CD8-positive, alpha-beta memory T cell (primary cell): ENCODE results near the gene NPAS2. TPM values are rescaled to one million over a fixed set of nuclear protein-coding genes. Genes with fewer than 3 reads are reported as not detected.

ENCODE experiments used
- CTCF ChIA-PET: fragments of 350-600 bp; sonication (Branson Sonifier 250); formaldehyde crosslinking; loops from one replicate; lab custom pipeline; 2021; ENCODE audit warnings: antibody characterized with exemption; lab: Charles Lee
- POLR2A ChIA-PET: fragments of 350-600 bp; sonication (Branson Sonifier 250); formaldehyde crosslinking; loops from one replicate; lab custom pipeline; 2021; ENCODE audit warnings: antibody characterized with exemption; lab: Charles Lee
- DNase-seq, 5 donors: peaks; one replicate each; pipeline versions ENCODE4 v3.0.0 to v3.0.0-alpha.2; 2020 to 2022; ENCODE audit warnings: mixed read lengths in 1 of 5
- H3K27ac ChIP-seq: one replicate; pipeline ENCODE4 v1.7.0; 2013; ENCODE audit warnings: low read depth, mild to moderate bottlenecking, low read length, moderate library complexity
- H3K27me3 ChIP-seq: 2 replicates; pipeline ENCODE4 v1.7.0; 2013; ENCODE audit warnings: low read length, mild to moderate bottlenecking; ENCODE audit not compliant: insufficient read depth, poor library complexity, severe bottlenecking
- H3K36me3 ChIP-seq: 2 replicates; pipeline ENCODE4 v1.7.0; 2013; ENCODE audit warnings: mild to moderate bottlenecking, low read length, moderate library complexity; ENCODE audit not compliant: insufficient read depth
- H3K4me1 ChIP-seq: 2 replicates; pipeline ENCODE4 v1.7.0; 2013; ENCODE audit warnings: mild to moderate bottlenecking, low read length, moderate library complexity; ENCODE audit not compliant: insufficient read depth
- H3K4me3 ChIP-seq: 2 replicates; pipeline ENCODE4 v1.7.0; 2013; ENCODE audit warnings: mild to moderate bottlenecking, low read length
- H3K9me3 ChIP-seq: 2 replicates; pipeline ENCODE4 v1.7.0; 2013; ENCODE audit warnings: mild to moderate bottlenecking, low read length
- H3K27ac Mint-ChIP-seq, 8 donors: one replicate each; pipeline ENCODE4 v1.8.0; 2020 to 2021; ENCODE audit warnings: mixed read lengths in 8 of 8, mild to moderate bottlenecking in 6 of 8, inconsistent platforms in 3 of 8, moderate library complexity in 3 of 8
- H3K27me3 Mint-ChIP-seq, 2 donors: one replicate each; pipeline ENCODE4 v1.8.0; 2020 to 2021; ENCODE audit warnings: mixed read lengths in 2 of 2, mild to moderate bottlenecking in 1 of 2, moderate library complexity in 1 of 2
- H3K36me3 Mint-ChIP-seq, 3 donors: one replicate each; pipeline ENCODE4 v1.8.0; 2020 to 2021; ENCODE audit warnings: mixed read lengths in 3 of 3, inconsistent platforms in 1 of 3, mild to moderate bottlenecking in 1 of 3
- H3K4me1 Mint-ChIP-seq, 3 donors: one replicate each; pipeline ENCODE4 v1.8.0; 2020 to 2021; ENCODE audit warnings: mixed read lengths in 3 of 3, inconsistent platforms in 1 of 3, mild to moderate bottlenecking in 1 of 3
- H3K4me3 Mint-ChIP-seq, 7 donors: one replicate each; pipeline ENCODE4 v1.8.0; 2020 to 2021; ENCODE audit warnings: mixed read lengths in 7 of 7, mild to moderate bottlenecking in 6 of 7, moderate library complexity in 4 of 7, inconsistent platforms in 2 of 7
- H3K9me3 Mint-ChIP-seq, 5 donors: one replicate each; pipeline ENCODE4 v1.8.0; 2020 to 2022; ENCODE audit warnings: mixed read lengths in 5 of 5, mild to moderate bottlenecking in 3 of 5, moderate library complexity in 2 of 5, inconsistent platforms in 1 of 5
- polyA plus RNA-seq: library from polyadenylated mRNA; unstranded; fragments of 300-500 nt; fragmentation: Illumina TruSeq; gene quantifications from one replicate; pipeline ENCODE4 v1.2.3, GENCODE V29; 2021
- total RNA-seq, 2 experiments: library from RNA; stranded (reverse); gene quantifications; one replicate each; pipeline ENCODE4 v1.2.3, GENCODE V29; 2021

NPAS2 gene
- total and polyA plus RNA-seq, 3 experiments from 2014 or later, result 0.75 to 1.8 (median 1.1) TPM

- H3K9me3 Mint-ChIP-seq, result no peaks in the 10 kb centered on the region
- DNase-seq, result no peak
- no peak overlapping the region for H3K27ac ChIP-seq
- H3K4me1 Mint-ChIP-seq, result no peaks in the 10 kb centered on the region
- ChIA-PET POLR2A (no interaction called here), CTCF (no interaction called here)
- H3K27me3 Mint-ChIP-seq, result no peaks in the 10 kb centered on the region
- H3K36me3 ChIP-seq, result no peaks in the 10 kb centered on the region
- H3K4me3 Mint-ChIP-seq, result no peak overlapping the region
- no peaks in the 10 kb centered on the region for H3K9me3 ChIP-seq
- no peaks in the 10 kb centered on the region for H3K4me1 ChIP-seq
- H3K4me3 ChIP-seq, result no peak overlapping the region
- H3K27ac Mint-ChIP-seq, result peak overlapping the region in 2 of 8 donors; percentile 73 to 74
- H3K27me3 ChIP-seq, result no peaks in the 10 kb centered on the region
- H3K36me3 Mint-ChIP-seq, result peaks cover 0 to 33% (median 9%) of the 10 kb centered on the region in 3 donors
Measured at GRCh38 chr2:101018934-101019333, 199.0 kb downstream of the NPAS2 start.

DNA sequence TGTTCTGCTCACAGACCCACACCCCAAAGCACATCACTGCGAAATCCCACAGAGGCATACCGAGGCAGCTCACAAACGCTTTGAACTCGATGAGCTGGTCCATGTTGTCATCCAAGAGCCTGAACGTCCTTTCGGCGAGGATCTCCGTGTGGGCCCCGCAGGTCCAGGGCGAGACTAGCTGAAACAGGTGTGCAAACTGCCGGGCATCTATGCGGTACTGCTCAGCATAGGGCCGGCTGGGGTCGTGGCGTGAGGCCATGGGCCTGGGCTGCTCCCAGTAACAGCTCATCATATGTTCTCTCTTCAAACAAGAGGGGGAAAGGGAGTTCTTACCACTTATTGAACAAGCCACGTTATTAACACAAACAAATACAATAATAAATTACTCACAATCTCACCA lies 202.3 kb downstream of the NPAS2 start:
- H3K27me3 ChIP-seq, result no peaks in the 10 kb centered on the region
- Mint-ChIP-seq H3K4me1 (no peaks in the 10 kb centered on the region), H3K27ac (peak overlapping the region in 2 of 8 donors; percentile 35 to 50), H3K36me3 (peaks cover 0 to 25% (median 6%) of the 10 kb centered on the region in 3 donors), H3K9me3 (no peaks in the 10 kb centered on the region), H3K27me3 (no peaks in the 10 kb centered on the region), H3K4me3 (no peak overlapping the region)
- no peaks in the 10 kb centered on the region for H3K36me3 ChIP-seq
- no peaks in the 10 kb centered on the region for H3K4me1 ChIP-seq
- no peak for DNase-seq
- no peak overlapping the region for H3K27ac ChIP-seq
- no peak overlapping the region for H3K4me3 ChIP-seq
- no peaks in the 10 kb centered on the region for H3K9me3 ChIP-seq
- ChIA-PET CTCF (interaction anchor here (1.9 kb wide), 1 partner anchor 9 kb away, joined by 6 read pairs; no protein-coding TSS in a partner anchor), POLR2A (no interaction called here)

- H3K9me3 ChIP-seq, result no peaks in the 10 kb centered on the region
- ChIA-PET POLR2A (no interaction called here), CTCF (no interaction called here)
- Mint-ChIP-seq H3K27ac (peak overlapping the region in 1 of 8 donors; percentile 54), H3K4me1 (no peaks in the 10 kb centered on the region), H3K27me3 (no peaks in the 10 kb centered on the region), H3K36me3 (peaks cover 0 to 18% (median 6%) of the 10 kb centered on the region in 3 donors), H3K9me3 (no peaks in the 10 kb centered on the region), H3K4me3 (no peak overlapping the region)
- no peaks in the 10 kb centered on the region for H3K27me3 ChIP-seq
- no peaks in the 10 kb centered on the region for H3K36me3 ChIP-seq
- H3K27ac ChIP-seq, result no peak overlapping the region
- no peak overlapping the region for H3K4me3 ChIP-seq
- H3K4me1 ChIP-seq, result no peaks in the 10 kb centered on the region
- DNase-seq, result no peak
Measured at GRCh38 chr2:101023327-101024107, 203.6 kb downstream of the NPAS2 start.

DNA sequence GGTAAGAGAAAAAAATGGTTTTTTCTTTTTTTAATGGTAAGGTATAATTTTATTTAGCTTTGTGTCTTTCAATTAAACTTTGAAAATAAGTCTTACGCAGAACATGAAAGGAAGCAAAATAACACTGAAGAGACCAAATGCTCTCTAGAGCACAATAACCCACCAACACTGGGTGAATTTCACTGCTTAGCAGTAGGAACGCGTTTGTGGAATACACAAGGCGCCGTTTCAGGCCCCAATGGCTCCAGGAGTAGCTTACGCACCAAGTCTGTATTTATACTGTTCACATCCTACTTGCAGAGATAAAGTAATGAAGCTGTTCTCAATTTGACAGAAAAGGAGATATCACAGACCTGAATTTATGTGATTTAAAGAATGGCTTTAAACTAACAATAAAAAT lies 205.6 kb downstream of the NPAS2 start:
- Histone ChIP-seq H3K9me3 (no peaks in the 10 kb centered on the region), H3K4me1 (no peaks in the 10 kb centered on the region), H3K36me3 (no peaks in the 10 kb centered on the region), H3K27me3 (no peaks in the 10 kb centered on the region), H3K27ac (no peak overlapping the region), H3K4me3 (no peak overlapping the region)
- ChIA-PET CTCF (no interaction called here), POLR2A (no interaction called here)
- Mint-ChIP-seq H3K27me3 (peaks cover 0 to 5% of the 10 kb centered on the region in 2 donors), H3K4me1 (no peaks in the 10 kb centered on the region), H3K36me3 (peaks cover 0 to 8% (median 2%) of the 10 kb centered on the region in 3 donors), H3K4me3 (no peak overlapping the region), H3K27ac (no peak overlapping the region), H3K9me3 (no peaks in the 10 kb centered on the region)
- DNase-seq, result no peak

DNA sequence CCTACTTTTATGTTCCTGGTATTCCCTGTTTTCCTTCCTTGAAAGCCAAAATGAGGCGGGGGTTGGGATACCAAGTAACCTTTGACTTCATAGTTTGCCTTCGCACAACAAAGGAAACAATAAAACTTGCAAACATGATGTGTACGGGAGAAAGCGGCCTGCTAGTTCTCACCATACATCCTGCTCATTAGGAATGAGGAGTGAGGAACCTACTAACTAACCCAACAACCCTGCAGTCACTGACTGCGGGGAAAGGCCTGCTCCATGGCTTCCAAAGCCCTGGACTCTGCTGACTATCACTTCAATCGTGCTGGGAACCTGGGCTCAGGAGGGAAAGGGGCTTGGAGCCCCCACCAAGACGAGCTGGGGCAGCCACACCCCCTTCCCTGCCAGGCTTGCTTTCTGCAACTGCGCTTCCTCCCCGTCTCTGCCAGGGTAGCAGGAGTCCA lies 206.3 kb downstream of the NPAS2 start:
- DNase-seq, result no peak
- Mint-ChIP-seq H3K4me3 (no peak overlapping the region), H3K27me3 (peaks cover 5 to 9% of the 10 kb centered on the region in 2 donors), H3K36me3 (peaks cover 0 to 2% (median 0%) of the 10 kb centered on the region in 3 donors), H3K9me3 (no peaks in the 10 kb centered on the region), H3K4me1 (no peaks in the 10 kb centered on the region), H3K27ac (no peak overlapping the region)
- no peaks in the 10 kb centered on the region for H3K27me3 ChIP-seq
- H3K36me3 ChIP-seq, result no peaks in the 10 kb centered on the region
- H3K4me1 ChIP-seq, result no peaks in the 10 kb centered on the region
- H3K4me3 ChIP-seq, result no peak overlapping the region
- H3K9me3 ChIP-seq, result no peaks in the 10 kb centered on the region
- POLR2A ChIA-PET, result no interaction called here
- H3K27ac ChIP-seq, result no peak overlapping the region
- CTCF ChIA-PET, result interaction anchor here (1.3 kb wide), 1 partner anchor 9 kb away, joined by 4 read pairs; no protein-coding TSS in a partner anchor

DNA sequence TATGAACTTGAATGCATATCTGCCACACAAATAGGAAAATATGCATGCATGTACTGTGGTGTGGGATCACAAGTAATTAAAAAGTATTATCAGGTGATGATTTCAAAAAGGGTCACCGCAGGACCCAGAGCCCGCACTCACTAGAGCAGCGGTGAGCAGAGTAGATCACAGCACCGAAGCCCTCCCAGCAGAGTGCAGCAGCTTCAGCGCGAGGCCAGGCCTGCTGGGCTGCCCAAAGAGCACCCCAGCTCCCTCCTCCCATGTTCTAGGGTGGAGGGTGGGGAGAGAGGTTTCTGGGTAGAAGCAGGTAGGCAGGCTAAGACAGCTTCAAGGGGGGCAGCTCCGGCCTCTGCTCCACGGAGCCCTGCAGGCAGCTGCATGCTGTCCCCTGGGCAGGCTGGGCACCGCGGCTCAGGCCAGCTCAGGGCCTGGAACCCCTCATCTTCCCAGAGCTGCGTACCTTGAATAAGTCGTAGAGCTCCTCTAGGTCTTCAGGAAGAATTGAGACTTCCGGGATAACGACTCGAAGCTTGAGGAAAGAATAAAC lies 207.1 kb downstream of the NPAS2 start:
- no peaks in the 10 kb centered on the region for H3K4me1 Mint-ChIP-seq
- POLR2A ChIA-PET, result no interaction called here
- no peak overlapping the region for H3K4me3 ChIP-seq

GRCh38 chr2:101027852-101028251 lies 207.9 kb downstream of the NPAS2 start:
- H3K4me1 ChIP-seq, result no peaks in the 10 kb centered on the region
- H3K27ac Mint-ChIP-seq, result no peak overlapping the region
- H3K4me3 Mint-ChIP-seq, result no peak overlapping the region
- H3K9me3 Mint-ChIP-seq, result no peaks in the 10 kb centered on the region
- ChIA-PET CTCF (interaction anchor here (1.3 kb wide), 2 partner anchors 8 to 9 kb away, joined by 4 read pairs; no protein-coding TSS in a partner anchor), POLR2A (no interaction called here)
- no peaks in the 10 kb centered on the region for H3K4me1 Mint-ChIP-seq
- H3K4me3 ChIP-seq, result no peak overlapping the region
- no peak for DNase-seq
- H3K27ac ChIP-seq, result no peak overlapping the region
- no peaks in the 10 kb centered on the region for H3K36me3 ChIP-seq
- H3K27me3 Mint-ChIP-seq, result peaks cover 9 to 11% of the 10 kb centered on the region in 2 donors
- no peaks in the 10 kb centered on the region for H3K27me3 ChIP-seq
- no peaks in the 10 kb centered on the region for H3K9me3 ChIP-seq
- no peaks in the 10 kb centered on the region for H3K36me3 Mint-ChIP-seq

More for the DNA sequence above, 207.1 kb downstream of the NPAS2 start:
- H3K9me3 Mint-ChIP-seq, result no peaks in the 10 kb centered on the region
- no peaks in the 10 kb centered on the region for H3K36me3 ChIP-seq
- CTCF ChIA-PET, result interaction anchor here (1.3 kb wide), 2 partner anchors 9 to 10 kb away, joined by 4 read pairs; no protein-coding TSS in a partner anchor
- H3K4me1 ChIP-seq, result no peaks in the 10 kb centered on the region
- H3K27ac ChIP-seq, result no peak overlapping the region
- H3K36me3 Mint-ChIP-seq, result no peaks in the 10 kb centered on the region
- peaks cover 9% of the 10 kb centered on the region in 2 donors for H3K27me3 Mint-ChIP-seq
- H3K4me3 Mint-ChIP-seq, result no peak overlapping the region
- H3K9me3 ChIP-seq, result no peaks in the 10 kb centered on the region
- no peak overlapping the region for H3K27ac Mint-ChIP-seq
- no peaks in the 10 kb centered on the region for H3K27me3 ChIP-seq
- DNase-seq, result no peak
